Right lobe of liver (tissue), 4 donors: Measurements from ENCODE around the gene FEN1.

Source experiments
- CTCF ChIP-seq, 4 donors: fragments of 200-600 bp in 3 of 4; fragments of 450-650 bp in 1 of 4; IDR thresholded peaks; one replicate each; pipeline versions ENCODE4 v1.5.1 to v1.8.0; 2016 to 2022; ENCODE audit warnings: antibody characterized with exemption in 4 of 4, mild to moderate bottlenecking in 2 of 4
- POLR2A ChIP-seq: fragments of 450-650 bp; IDR thresholded peaks from one replicate; pipeline ENCODE4 v1.6.1; 2017; ENCODE audit warnings: antibody characterized with exemption, mild to moderate bottlenecking
- donor health status: DM: no; HTN: no; CAD: no.
- donor health status: DM: no; HTN: no; CAD: no.
- donor health status: DM: no; HTN: yes; CAD: no.

DNA sequence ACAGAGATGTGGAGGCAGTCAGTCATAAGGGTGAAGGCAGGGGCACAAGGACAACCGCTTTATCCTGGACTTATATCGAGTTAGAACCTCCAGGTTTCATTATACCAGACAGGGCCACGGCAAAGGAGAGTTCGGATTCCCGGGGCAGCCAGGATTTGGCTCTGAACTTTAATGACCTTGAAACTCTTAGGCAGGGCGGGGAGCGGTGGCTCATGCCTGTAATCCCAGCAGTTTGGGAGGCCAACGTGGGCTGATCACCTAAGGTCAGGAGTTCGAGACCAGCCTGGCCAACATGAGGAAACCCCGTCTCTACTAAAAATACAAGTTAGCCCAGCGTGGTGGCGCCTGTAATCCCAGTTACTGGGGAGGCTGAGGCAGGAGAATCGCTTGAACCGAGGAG, 41.3 kb upstream of the FEN1 start:
- TF ChIP-seq CTCF (IDR thresholded peaks at IDR 0.05) (no peak), POLR2A (no peak)
